DND-41 (cell line): ENCODE measurements around the gene NELL2.

ENCODE experiments used
- ATAC-seq: fragments of 200-7000 bp; cut with Tn5 transposase; 3 replicates; pipeline ENCODE4 v1.9.1; 2021; ENCODE audit warnings: low read depth; ENCODE audit not compliant: insufficient read depth
- DNase-seq: peaks from one replicate; pipeline ENCODE4 v3.0.0-alpha.2; 2020
- H2AFZ ChIP-seq: 2 replicates; pipeline ENCODE4 v1.6.0; 2012; ENCODE audit warnings: low read depth, low read length
- H3K27ac ChIP-seq: 2 replicates; pipeline ENCODE4 v1.5.1; 2012; ENCODE audit warnings: low read length, inconsistent platforms
- H3K27me3 ChIP-seq: fragments of 200-600 bp; sonication (generic); 2 replicates; pipeline ENCODE4 v1.6.0; 2012; ENCODE audit warnings: low read length, mild to moderate bottlenecking, inconsistent platforms; ENCODE audit not compliant: insufficient read depth, poor library complexity
- H3K36me3 ChIP-seq: 2 replicates; pipeline ENCODE4 v1.5.1; 2012; ENCODE audit warnings: low read length, inconsistent platforms; ENCODE audit not compliant: insufficient read depth
- H3K4me1 ChIP-seq: 2 replicates; pipeline ENCODE4 v1.5.1; 2012; ENCODE audit warnings: mild to moderate bottlenecking, low read length; ENCODE audit not compliant: insufficient read depth
- H3K4me2 ChIP-seq: 2 replicates; pipeline ENCODE4 v1.6.0; 2012; ENCODE audit warnings: mild to moderate bottlenecking, moderate library complexity, low read length, inconsistent platforms; ENCODE audit not compliant: insufficient read depth
- H3K4me3 ChIP-seq, 2 experiments: fragments of 200-600 bp in 1 of 2; shearing (Covaris generic) in 1 of 2; 2 replicates each; pipeline ENCODE4 v1.5.1; 2012 to 2016; ENCODE audit warnings: inconsistent platforms in 2 of 2, low read length in 2 of 2, mild to moderate bottlenecking in 2 of 2, low read depth in 1 of 2, moderate library complexity in 1 of 2
- H3K79me2 ChIP-seq: 2 replicates; pipeline ENCODE4 v1.6.0; 2012; ENCODE audit warnings: low read length, inconsistent platforms; ENCODE audit not compliant: insufficient read depth
- H3K9ac ChIP-seq: 2 replicates; pipeline ENCODE4 v1.6.0; 2012; ENCODE audit warnings: low read depth, mild to moderate bottlenecking, inconsistent platforms, low read length, moderate library complexity
- H3K9me3 ChIP-seq: 2 replicates; pipeline ENCODE4 v1.5.1; 2012; ENCODE audit warnings: low read length, moderate library complexity, mild to moderate bottlenecking, inconsistent platforms; ENCODE audit not compliant: insufficient read depth, severe bottlenecking
- H4K20me1 ChIP-seq: 2 replicates; pipeline ENCODE4 v1.6.0; 2012; ENCODE audit warnings: low read length; ENCODE audit not compliant: insufficient read depth
- EZH2 ChIP-seq: IDR thresholded peaks from 3 replicates; pipeline ENCODE4 v1.6.1; 2012; ENCODE audit warnings: borderline replicate concordance, low read depth, mild to moderate bottlenecking, moderate library complexity, low read length, inconsistent platforms; ENCODE audit not compliant: severe bottlenecking
- TF ChIP-seq, protein P1 (sequence below): IDR thresholded peaks from 2 replicates; pipeline ENCODE4 v1.5.1; 2012; ENCODE audit warnings: borderline replicate concordance, low read length, moderate library complexity, mild to moderate bottlenecking; ENCODE audit not compliant: poor library complexity, severe bottlenecking; ENCODE audit errors: extremely low read depth

NELL2 gene

DNA sequence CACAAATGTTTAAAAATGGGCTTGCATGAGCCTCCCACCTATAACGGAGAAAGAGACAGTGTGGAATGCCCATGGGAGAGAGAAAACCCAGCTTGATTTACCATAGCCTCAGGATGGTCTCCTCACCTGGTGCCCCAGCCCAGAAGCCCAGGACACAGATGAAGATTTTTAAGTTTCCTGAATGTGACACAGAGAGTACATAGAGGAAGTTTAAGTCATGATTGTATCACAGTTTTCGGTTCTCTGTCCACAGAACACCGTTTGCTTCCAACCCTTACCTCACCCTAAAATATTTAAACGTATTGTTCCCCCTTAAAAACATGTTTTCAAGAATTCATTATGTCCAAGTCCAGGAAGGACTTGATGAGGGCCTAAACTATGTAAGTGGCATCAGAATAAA lies 56.2 kb downstream of the NELL2 start:
- no peaks in the 10 kb centered on the region for H3K36me3 ChIP-seq
- H3K9me3 ChIP-seq: no peaks in the 10 kb centered on the region
- no peak overlapping the region for H2AFZ ChIP-seq
- no peaks in the 10 kb centered on the region for H4K20me1 ChIP-seq
- no peak overlapping the region for H3K27ac ChIP-seq
- ATAC-seq (no peak), DNase-seq (no peak)
- no peak overlapping the region for H3K4me2 ChIP-seq
- H3K4me1 ChIP-seq: no peaks in the 10 kb centered on the region
- H3K9ac ChIP-seq: no peak overlapping the region
- no peaks in the 10 kb centered on the region for H3K79me2 ChIP-seq
- TF ChIP-seq EZH2: no peak
- TF ChIP-seq, protein P1, sequence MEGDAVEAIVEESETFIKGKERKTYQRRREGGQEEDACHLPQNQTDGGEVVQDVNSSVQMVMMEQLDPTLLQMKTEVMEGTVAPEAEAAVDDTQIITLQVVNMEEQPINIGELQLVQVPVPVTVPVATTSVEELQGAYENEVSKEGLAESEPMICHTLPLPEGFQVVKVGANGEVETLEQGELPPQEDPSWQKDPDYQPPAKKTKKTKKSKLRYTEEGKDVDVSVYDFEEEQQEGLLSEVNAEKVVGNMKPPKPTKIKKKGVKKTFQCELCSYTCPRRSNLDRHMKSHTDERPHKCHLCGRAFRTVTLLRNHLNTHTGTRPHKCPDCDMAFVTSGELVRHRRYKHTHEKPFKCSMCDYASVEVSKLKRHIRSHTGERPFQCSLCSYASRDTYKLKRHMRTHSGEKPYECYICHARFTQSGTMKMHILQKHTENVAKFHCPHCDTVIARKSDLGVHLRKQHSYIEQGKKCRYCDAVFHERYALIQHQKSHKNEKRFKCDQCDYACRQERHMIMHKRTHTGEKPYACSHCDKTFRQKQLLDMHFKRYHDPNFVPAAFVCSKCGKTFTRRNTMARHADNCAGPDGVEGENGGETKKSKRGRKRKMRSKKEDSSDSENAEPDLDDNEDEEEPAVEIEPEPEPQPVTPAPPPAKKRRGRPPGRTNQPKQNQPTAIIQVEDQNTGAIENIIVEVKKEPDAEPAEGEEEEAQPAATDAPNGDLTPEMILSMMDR: no peak
- H3K4me3 ChIP-seq: no peak overlapping the region
- H3K27me3 ChIP-seq: no peaks in the 10 kb centered on the region

DNA sequence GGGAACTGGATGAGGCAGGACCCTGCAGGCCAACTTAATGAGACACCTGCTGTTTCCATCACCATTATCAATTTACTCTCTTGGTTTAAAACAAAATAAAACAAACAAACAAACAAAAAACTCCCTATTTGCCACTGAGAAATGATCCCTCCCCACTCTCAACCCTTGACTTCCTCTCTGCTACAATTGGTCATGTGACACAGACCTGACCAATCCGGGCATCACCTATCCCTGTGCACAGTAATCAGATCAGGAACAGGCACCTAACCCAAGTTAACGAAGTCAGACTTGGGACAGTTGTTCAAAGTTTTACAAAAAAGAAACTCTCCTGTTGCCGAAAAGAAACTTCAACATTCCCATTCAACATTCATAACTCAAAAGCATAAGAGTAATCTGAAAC lies 58.4 kb downstream of the NELL2 start:
- H2AFZ ChIP-seq: no peak overlapping the region
- H3K4me1 ChIP-seq: no peaks in the 10 kb centered on the region
- H3K36me3 ChIP-seq: no peaks in the 10 kb centered on the region
- no peak overlapping the region for H3K4me2 ChIP-seq
- H3K9me3 ChIP-seq: no peaks in the 10 kb centered on the region
- H3K27me3 ChIP-seq: no peaks in the 10 kb centered on the region
- H3K9ac ChIP-seq: no peak overlapping the region
- DNase-seq (no peak), ATAC-seq (no peak)
- H3K27ac ChIP-seq: no peak overlapping the region
- H3K79me2 ChIP-seq: no peaks in the 10 kb centered on the region
- TF ChIP-seq, protein P1: no peak
- no peak for TF ChIP-seq EZH2
- no peaks in the 10 kb centered on the region for H4K20me1 ChIP-seq
- H3K4me3 ChIP-seq: no peak overlapping the region

DNA sequence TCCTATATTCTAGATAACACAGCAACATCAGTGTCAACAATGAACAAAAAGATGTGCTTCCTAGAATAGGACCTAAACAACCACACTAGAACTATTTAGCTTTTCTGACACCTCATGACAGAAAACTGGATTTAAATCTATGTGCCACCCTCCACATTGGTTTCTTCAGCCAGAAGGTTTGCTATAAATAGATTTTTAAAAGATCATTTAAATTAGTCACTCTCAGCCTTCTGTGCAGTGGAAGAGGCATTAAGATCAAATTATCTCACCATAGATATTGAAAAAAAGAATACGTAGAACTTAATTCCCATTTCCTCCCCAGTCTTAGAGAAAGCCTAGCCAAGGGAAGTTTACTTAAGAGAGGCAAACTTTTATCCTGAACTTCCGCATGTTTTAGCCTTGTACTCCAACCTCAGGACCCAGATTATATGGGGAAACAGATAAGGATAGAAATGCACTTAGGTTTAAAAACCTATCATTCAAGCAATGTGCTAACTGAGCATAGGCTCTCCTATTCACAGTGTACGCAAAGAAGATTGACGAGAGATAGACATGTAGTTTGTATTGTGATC lies 59.6 kb downstream of the NELL2 start:
- H2AFZ ChIP-seq: no peak overlapping the region
- no peaks in the 10 kb centered on the region for H3K27me3 ChIP-seq

More for the DNA sequence above, 59.6 kb downstream of the NELL2 start:
- Histone ChIP-seq H3K4me1 (no peaks in the 10 kb centered on the region), H3K9ac (no peak overlapping the region), H3K4me3 (no peak overlapping the region), H3K79me2 (no peaks in the 10 kb centered on the region), H3K4me2 (no peak overlapping the region), H3K27ac (no peak overlapping the region), H3K36me3 (no peaks in the 10 kb centered on the region), H4K20me1 (no peaks in the 10 kb centered on the region), H3K9me3 (no peaks in the 10 kb centered on the region)
- TF ChIP-seq EZH2: no peak
- TF ChIP-seq, protein P1: no peak
- no peak for DNase-seq
- no peak for ATAC-seq
